ENCODE results near the gene ELP2. TPM values are rescaled to one million over a fixed set of nuclear protein-coding genes. Genes with fewer than 3 reads are reported as not detected.
"Not testable (repeated sequence)": the region's sequence is repeated elsewhere in the genome, so short reads cannot be mapped to it uniquely, and the experiment has no call there.

The ELP2 gene
- total RNA-seq: 10 to 100 TPM; 36.3 to 39.9 TPM
- long read RNA-seq, full-length matches to known transcripts: 25 of 32 reads
- long read RNA-seq, partial matches to known transcripts: 1 of 32 reads
- long read RNA-seq, other reads (novel, unspliced or antisense): 6 of 32 reads

GRCh38 chr18:36129300-36130038 lies at the start of gene ELP2, which contains the start of gene SLC39A6:
ELP2 (plus strand) TSS chr18:36129899; CDS start chr18:36129934, 35 bp downstream.
SLC39A6 (minus strand) TSS chr18:36129340; CDS start chr18:36127007, 2,333 bp downstream.
- intact Hi-C loops (cut with DNase I, micrococcal nuclease): no loop called here
- peak; percentile 96 to 97 for DNase-seq
- ATAC-seq: peak; percentile 94

- ATAC-seq; intact Hi-C loops (cut with DNase I, micrococcal nuclease); DNase-seq: not testable (repeated sequence)
Observed at GRCh38 chr18:36081118-36081517, 48.6 kb upstream of the ELP2 start.

GRCh38 chr18:36083729-36084128 lies 46.0 kb upstream of the ELP2 start:
- ATAC-seq: no peak
- intact Hi-C loops (cut with DNase I, micrococcal nuclease): no loop called here
- DNase-seq: no peak

GRCh38 chr18:36085195-36085594 lies 44.5 kb upstream of the ELP2 start:
- intact Hi-C loops (cut with DNase I, micrococcal nuclease): no loop called here
- ATAC-seq (no peak), DNase-seq (no peak)

GRCh38 chr18:36086186-36086585 lies 43.5 kb upstream of the ELP2 start:
- intact Hi-C loops (cut with DNase I, micrococcal nuclease): no loop called here
- DNase-seq (no peak), ATAC-seq (no peak)

GRCh38 chr18:36088256-36088655 lies 41.4 kb upstream of the ELP2 start:
- intact Hi-C loops (cut with DNase I, micrococcal nuclease): no loop called here
- no peak for ATAC-seq
- DNase-seq: no peak

- intact Hi-C loops (cut with DNase I, micrococcal nuclease): no loop called here
- ATAC-seq: no peak
Observed at GRCh38 chr18:36089001-36089400, 40.7 kb upstream of the ELP2 start.

GRCh38 chr18:36092116-36092515 lies 37.6 kb upstream of the ELP2 start:
- DNase-seq; intact Hi-C loops (cut with DNase I, micrococcal nuclease); ATAC-seq: not testable (repeated sequence)

More at GRCh38 chr18:36089001-36089400, 40.7 kb upstream of the ELP2 start:
- no peak for DNase-seq

- no peak for DNase-seq
- intact Hi-C loops (cut with DNase I, micrococcal nuclease): no loop called here
- ATAC-seq: no peak
Observed at GRCh38 chr18:36094431-36094830, 35.3 kb upstream of the ELP2 start.

- peak; percentile 58 for ATAC-seq
- intact Hi-C loops (cut with DNase I, micrococcal nuclease): loop anchor here in 1 of 2 donors (5.0 kb wide), 1 partner anchor 186 kb away; no protein-coding TSS in a partner anchor
- DNase-seq: no peak
Observed at GRCh38 chr18:36095936-36096519, 33.7 kb upstream of the ELP2 start.

- DNase-seq (no peak), ATAC-seq (no peak)
- intact Hi-C loops (cut with DNase I, micrococcal nuclease): loop anchor here in 1 of 2 donors (5.0 kb wide), 1 partner anchor 185 kb away; no protein-coding TSS in a partner anchor
Observed at GRCh38 chr18:36096955-36097354, 32.7 kb upstream of the ELP2 start.

GRCh38 chr18:36099311-36099710 lies 30.4 kb upstream of the ELP2 start:
- ATAC-seq: no peak
- no peak for DNase-seq
- intact Hi-C loops (cut with DNase I, micrococcal nuclease): loop anchor here in 1 of 2 donors (5.0 kb wide), 1 partner anchor 183 kb away; no protein-coding TSS in a partner anchor

- DNase-seq: no peak
- intact Hi-C loops (cut with DNase I, micrococcal nuclease): loop anchor here in 1 of 2 donors (10.0 kb wide), 1 partner anchor 183 kb away; no protein-coding TSS in a partner anchor
- ATAC-seq: no peak
Observed at GRCh38 chr18:36101943-36102342, 27.8 kb upstream of the ELP2 start.

- ATAC-seq (no peak), DNase-seq (no peak)
- intact Hi-C loops (cut with DNase I, micrococcal nuclease): loop anchor here in 1 of 2 donors (10.0 kb wide), 1 partner anchor 180 kb away; no protein-coding TSS in a partner anchor
Observed at GRCh38 chr18:36104749-36105148, 24.9 kb upstream of the ELP2 start.

- ATAC-seq: no peak
- DNase-seq: no peak
Observed at GRCh38 chr18:36107477-36107876, 22.2 kb upstream of the ELP2 start.

GRCh38 chr18:36108196-36108595 lies 21.5 kb upstream of the ELP2 start:
- no peak for ATAC-seq
- intact Hi-C loops (cut with DNase I, micrococcal nuclease): loop anchor here in 1 of 2 donors (10.0 kb wide), 1 partner anchor 177 kb away; no protein-coding TSS in a partner anchor
- DNase-seq: no peak

More at GRCh38 chr18:36107477-36107876, 22.2 kb upstream of the ELP2 start:
- intact Hi-C loops (cut with DNase I, micrococcal nuclease): loop anchor here in 1 of 2 donors (10.0 kb wide), 1 partner anchor 177 kb away; no protein-coding TSS in a partner anchor

GRCh38 chr18:36108601-36109000 lies 21.1 kb upstream of the ELP2 start:
- no peak for ATAC-seq
- no peak for DNase-seq
- intact Hi-C loops (cut with DNase I, micrococcal nuclease): loop anchor here in 1 of 2 donors (10.0 kb wide), 1 partner anchor 176 kb away; no protein-coding TSS in a partner anchor

GRCh38 chr18:36109737-36110136 lies 20.0 kb upstream of the ELP2 start:
- DNase-seq (no peak), ATAC-seq (no peak)
- intact Hi-C loops (cut with DNase I, micrococcal nuclease): loop anchor here in 1 of 2 donors (10.0 kb wide), 1 partner anchor 175 kb away; no protein-coding TSS in a partner anchor

- ATAC-seq (no peak), DNase-seq (no peak)
- intact Hi-C loops (cut with DNase I, micrococcal nuclease): no loop called here
Observed at GRCh38 chr18:36112302-36112701, 17.4 kb upstream of the ELP2 start.

All from left colon (tissue), 2 donors.